KOPT-K1 (cell line): ENCODE results near the gene TWIST2.

Experiments used
- H3K27ac ChIP-seq: fragments of 200-600 bp; sonication (generic); 2 replicates; pipeline ENCODE4 v1.5.1; 2016; ENCODE audit warnings: antibody characterized with exemption, mild to moderate bottlenecking, low read depth, low read length; ENCODE audit not compliant: poor library complexity, severe bottlenecking
- H3K36me3 ChIP-seq: fragments of 200-600 bp; sonication (generic); 2 replicates; pipeline ENCODE4 v1.5.1; 2017; ENCODE audit warnings: antibody characterized with exemption, mild to moderate bottlenecking, low read length, moderate library complexity; ENCODE audit not compliant: insufficient read depth
- H3K9me3 ChIP-seq: fragments of 200-600 bp; sonication (generic); 2 replicates; pipeline ENCODE4 v1.5.1; 2017; ENCODE audit warnings: antibody characterized with exemption, low read length, mild to moderate bottlenecking; ENCODE audit not compliant: insufficient read depth, poor library complexity, severe bottlenecking

Gene TWIST2

DNA sequence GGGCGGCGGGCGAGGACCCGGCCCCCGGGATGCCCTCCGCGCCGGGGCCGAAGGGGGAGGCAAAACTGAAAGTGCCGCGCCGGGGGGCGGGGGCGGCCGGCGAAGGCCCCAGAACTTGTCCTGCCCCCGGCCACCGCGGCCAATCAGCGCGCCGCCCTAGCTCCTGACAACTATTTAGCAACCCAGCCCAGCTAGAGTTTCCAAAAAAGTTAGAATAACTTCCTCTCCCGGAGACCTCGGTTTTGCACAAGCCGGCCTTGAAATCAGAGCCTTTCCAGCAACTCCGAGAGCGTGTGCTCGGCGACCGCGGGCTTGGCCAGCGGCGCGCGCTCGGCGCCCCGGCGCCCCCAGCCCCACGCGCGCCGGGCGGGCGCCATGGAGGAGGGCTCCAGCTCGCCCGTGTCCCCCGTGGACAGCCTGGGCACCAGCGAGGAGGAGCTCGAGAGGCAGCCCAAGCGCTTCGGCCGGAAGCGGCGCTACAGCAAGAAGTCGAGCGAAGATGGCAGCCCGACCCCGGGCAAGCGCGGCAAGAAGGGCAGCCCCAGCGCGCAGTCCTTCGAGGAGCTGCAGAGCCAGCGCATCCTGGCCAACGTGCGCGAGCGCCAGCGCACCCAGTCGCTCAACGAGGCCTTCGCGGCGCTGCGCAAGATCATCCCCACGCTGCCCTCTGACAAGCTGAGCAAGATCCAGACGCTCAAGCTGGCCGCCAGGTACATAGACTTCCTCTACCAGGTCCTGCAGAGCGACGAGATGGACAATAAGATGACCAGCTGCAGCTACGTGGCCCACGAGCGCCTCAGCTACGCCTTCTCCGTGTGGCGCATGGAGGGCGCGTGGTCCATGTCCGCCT, at the start of gene TWIST2:
TWIST2 (plus strand) TSS at position 245 of the 850 bp plus-strand sequence; CDS start at position 376, 131 bp downstream.
- no peaks in the 10 kb centered on the region for H3K36me3 ChIP-seq
- H3K9me3 ChIP-seq, result no peaks in the 10 kb centered on the region
- no peak within 1 kb of the TSS for H3K27ac ChIP-seq

DNA sequence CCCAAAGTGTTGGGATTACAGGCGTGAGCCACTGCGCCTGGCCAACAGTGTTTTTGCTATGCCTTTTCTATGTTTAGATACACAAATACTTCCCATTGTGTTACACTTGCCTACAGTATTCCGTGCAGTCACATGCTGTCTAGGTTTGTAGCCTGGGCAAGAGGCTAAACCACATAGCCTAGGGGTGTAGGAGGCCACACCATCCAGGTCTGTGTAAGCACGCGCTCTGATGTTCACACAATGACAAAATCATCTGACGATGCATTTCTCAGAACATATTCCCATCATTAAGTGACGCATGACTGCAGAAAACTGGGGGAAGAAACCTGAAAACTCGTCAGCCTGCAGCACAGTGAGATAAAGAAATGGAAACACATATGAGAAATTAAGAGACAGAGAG, 46.1 kb upstream of the TWIST2 start:
- H3K9me3 ChIP-seq, result no peaks in the 10 kb centered on the region
- H3K27ac ChIP-seq, result no peak overlapping the region
- no peaks in the 10 kb centered on the region for H3K36me3 ChIP-seq

GRCh38 chr2:238802957-238803356, 44.9 kb upstream of the TWIST2 start:
- Histone ChIP-seq H3K9me3 (no peaks in the 10 kb centered on the region), H3K27ac (no peak overlapping the region), H3K36me3 (no peaks in the 10 kb centered on the region)

- Histone ChIP-seq H3K9me3 (no peaks in the 10 kb centered on the region), H3K36me3 (no peaks in the 10 kb centered on the region), H3K27ac (no peak overlapping the region)
Measured at GRCh38 chr2:238803996-238804870, 43.7 kb upstream of the TWIST2 start.

DNA sequence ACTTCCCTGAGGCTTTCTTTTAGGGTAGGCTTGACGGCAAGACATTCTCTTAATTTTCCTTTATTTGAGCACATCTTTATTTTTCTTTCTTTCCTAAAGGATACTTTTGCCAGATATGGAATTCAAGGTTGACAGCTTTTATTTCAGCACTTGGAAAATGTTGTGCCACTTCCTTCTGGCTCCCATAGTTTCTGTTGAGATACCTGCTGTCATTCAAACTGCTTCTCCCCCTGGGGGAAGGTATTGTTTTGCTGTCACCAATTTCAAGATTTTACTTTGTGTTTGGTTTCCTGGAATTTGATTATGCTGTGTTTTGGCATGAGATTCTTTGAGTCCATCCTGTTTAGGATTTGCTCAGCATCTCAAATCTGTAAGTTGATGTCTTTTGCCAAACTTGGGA, 39.1 kb upstream of the TWIST2 start:
- Histone ChIP-seq H3K9me3 (no peaks in the 10 kb centered on the region), H3K36me3 (no peaks in the 10 kb centered on the region), H3K27ac (no peak overlapping the region)

- no peaks in the 10 kb centered on the region for H3K36me3 ChIP-seq
- no peak overlapping the region for H3K27ac ChIP-seq
- H3K9me3 ChIP-seq, result no peaks in the 10 kb centered on the region
Measured at GRCh38 chr2:238810321-238810720, 37.6 kb upstream of the TWIST2 start.

DNA sequence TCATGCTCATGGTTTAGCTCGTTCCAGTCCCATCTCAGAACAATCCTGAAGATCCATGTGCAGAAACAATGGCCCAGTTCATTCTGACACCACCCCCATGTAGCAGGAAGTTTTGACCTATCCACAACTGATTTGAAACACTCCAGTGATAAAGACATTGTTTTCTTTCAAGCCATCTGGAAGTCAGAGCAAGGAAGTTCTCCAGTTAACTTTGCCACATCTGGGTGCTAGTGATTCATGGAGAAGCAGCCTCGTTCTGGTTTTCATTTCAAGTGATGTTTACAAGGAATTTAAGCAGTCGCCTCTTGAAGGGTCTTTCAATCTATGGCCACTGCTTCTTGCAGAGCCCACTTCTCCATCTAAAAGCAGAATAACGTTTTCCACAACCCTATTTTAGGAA, 36.6 kb upstream of the TWIST2 start:
- H3K36me3 ChIP-seq, result no peaks in the 10 kb centered on the region
- no peak overlapping the region for H3K27ac ChIP-seq
- no peaks in the 10 kb centered on the region for H3K9me3 ChIP-seq

- H3K9me3 ChIP-seq, result no peaks in the 10 kb centered on the region
Measured at GRCh38 chr2:238811759-238812158, 36.1 kb upstream of the TWIST2 start.

DNA sequence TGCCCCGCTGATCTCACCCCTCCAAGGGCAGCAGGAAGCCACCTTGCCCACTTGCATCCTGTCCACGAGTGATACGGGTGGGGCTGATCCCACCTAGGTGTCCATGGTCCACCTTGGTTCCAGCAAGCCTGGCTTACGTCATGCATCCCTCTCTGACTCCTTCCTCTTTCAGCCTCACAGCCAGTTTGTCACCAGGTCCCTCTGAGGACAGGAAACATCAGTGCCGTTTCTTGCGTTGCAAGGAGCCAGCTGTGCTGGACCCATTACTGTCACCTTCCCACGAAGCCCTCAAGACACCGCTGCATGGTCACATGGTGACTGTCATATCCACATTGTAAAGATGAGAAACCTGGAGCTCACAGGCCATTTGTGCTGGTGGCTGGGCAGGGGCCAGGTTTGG, 34.8 kb upstream of the TWIST2 start:
- no peak overlapping the region for H3K27ac ChIP-seq
- H3K9me3 ChIP-seq, result no peaks in the 10 kb centered on the region
- no peaks in the 10 kb centered on the region for H3K36me3 ChIP-seq

More at GRCh38 chr2:238811759-238812158, 36.1 kb upstream of the TWIST2 start:
- H3K27ac ChIP-seq, result no peak overlapping the region
- H3K36me3 ChIP-seq, result no peaks in the 10 kb centered on the region

GRCh38 chr2:238814815-238815214, 33.1 kb upstream of the TWIST2 start:
- no peaks in the 10 kb centered on the region for H3K36me3 ChIP-seq
- no peaks in the 10 kb centered on the region for H3K9me3 ChIP-seq
- H3K27ac ChIP-seq, result no peak overlapping the region

GRCh38 chr2:238816291-238816690, 31.6 kb upstream of the TWIST2 start:
- no peaks in the 10 kb centered on the region for H3K36me3 ChIP-seq
- H3K27ac ChIP-seq, result no peak overlapping the region

DNA sequence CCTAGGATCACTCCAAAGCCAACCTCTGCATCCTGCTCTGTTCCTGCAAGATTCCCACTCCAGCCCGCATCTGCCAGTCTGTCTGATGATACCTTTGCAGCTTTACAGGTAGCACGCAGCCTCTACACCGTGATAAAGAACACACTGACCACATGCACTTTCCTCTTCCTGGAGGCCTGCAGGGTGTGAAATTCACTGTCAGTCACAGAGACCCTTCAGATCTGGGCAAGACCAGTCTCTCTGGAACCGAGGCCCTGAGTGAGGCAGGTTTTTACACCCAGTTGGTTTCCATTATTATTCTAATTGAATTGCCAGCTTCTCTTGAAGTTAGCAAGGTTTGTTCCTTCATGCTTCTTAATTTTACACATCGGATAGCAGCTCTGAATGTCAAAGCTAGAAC, 30.5 kb upstream of the TWIST2 start:
- no peaks in the 10 kb centered on the region for H3K9me3 ChIP-seq
- H3K27ac ChIP-seq, result no peak overlapping the region
- no peaks in the 10 kb centered on the region for H3K36me3 ChIP-seq

More at GRCh38 chr2:238816291-238816690, 31.6 kb upstream of the TWIST2 start:
- H3K9me3 ChIP-seq, result no peaks in the 10 kb centered on the region

DNA sequence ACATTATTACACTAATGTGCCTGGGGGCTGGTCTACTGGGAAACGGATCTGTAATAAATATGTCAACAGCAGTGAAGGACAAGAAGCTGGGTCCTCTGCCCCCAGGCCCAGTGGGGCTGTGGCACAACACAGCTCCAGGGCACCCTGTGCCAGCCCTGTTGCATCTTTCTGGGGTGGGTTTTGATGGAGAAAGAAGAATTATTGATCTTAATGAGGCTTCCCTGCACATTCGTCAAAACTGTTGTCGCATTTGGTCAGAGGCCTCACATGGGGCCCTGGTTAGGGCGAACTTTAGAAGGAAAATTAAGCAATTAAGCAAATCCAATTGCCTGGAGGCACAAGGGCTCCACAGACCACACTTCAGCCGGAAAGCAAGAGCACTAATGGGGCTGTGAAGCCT, 30.0 kb upstream of the TWIST2 start:
- Histone ChIP-seq H3K36me3 (no peaks in the 10 kb centered on the region), H3K9me3 (no peaks in the 10 kb centered on the region), H3K27ac (no peak overlapping the region)

DNA sequence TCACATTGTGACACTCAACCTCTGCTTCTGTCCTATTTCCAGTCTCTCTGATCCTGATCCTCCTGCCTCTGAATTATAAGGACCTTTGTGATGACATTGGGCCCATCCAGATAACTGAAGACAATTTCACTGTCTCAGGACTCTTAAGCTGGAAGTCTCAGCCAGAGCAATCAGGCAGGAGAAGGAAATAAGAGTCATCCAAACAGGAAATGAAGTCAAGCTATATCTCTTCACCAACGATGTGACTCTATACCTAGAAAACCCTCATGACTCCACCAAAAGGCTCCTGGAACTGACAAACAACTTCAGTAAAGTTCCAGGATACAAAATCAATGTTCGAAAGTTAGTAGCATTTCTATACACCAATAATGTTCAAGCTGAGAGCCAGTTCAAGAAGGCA, 29.3 kb upstream of the TWIST2 start:
- Histone ChIP-seq H3K27ac (no peak overlapping the region), H3K9me3 (peaks cover 1% of the 10 kb centered on the region)

GRCh38 chr2:238820197-238820596, 27.7 kb upstream of the TWIST2 start:
- peaks cover 16% of the 10 kb centered on the region for H3K9me3 ChIP-seq
- H3K27ac ChIP-seq, result no peak overlapping the region
- H3K36me3 ChIP-seq, result no peaks in the 10 kb centered on the region

More for the DNA sequence above, 29.3 kb upstream of the TWIST2 start:
- no peaks in the 10 kb centered on the region for H3K36me3 ChIP-seq
